Measurements from ENCODE around the gene LRRK2.
A peak's percentile ranks its signal among the peaks of the same experiment; 100 is the strongest.

DNA sequence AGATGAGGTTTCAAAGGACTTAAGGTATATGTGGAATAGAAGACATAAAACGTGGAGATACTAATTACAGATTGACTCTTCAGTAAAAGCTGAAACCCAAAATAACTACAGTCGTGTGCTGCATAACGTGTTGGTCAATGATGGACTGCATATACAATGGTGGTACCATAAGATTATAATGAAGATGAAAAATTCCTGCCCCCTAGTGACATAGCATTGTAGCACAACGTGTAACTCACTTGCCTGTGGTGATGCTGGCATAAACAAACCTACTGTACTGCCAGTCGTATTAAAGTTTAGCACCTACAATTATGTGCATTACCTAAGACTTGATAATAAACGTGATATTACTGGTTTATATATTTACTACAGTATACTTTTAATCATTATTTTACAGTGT lies 150.3 kb downstream of the LRRK2 start:
- TF ChIP-seq, protein P1, sequence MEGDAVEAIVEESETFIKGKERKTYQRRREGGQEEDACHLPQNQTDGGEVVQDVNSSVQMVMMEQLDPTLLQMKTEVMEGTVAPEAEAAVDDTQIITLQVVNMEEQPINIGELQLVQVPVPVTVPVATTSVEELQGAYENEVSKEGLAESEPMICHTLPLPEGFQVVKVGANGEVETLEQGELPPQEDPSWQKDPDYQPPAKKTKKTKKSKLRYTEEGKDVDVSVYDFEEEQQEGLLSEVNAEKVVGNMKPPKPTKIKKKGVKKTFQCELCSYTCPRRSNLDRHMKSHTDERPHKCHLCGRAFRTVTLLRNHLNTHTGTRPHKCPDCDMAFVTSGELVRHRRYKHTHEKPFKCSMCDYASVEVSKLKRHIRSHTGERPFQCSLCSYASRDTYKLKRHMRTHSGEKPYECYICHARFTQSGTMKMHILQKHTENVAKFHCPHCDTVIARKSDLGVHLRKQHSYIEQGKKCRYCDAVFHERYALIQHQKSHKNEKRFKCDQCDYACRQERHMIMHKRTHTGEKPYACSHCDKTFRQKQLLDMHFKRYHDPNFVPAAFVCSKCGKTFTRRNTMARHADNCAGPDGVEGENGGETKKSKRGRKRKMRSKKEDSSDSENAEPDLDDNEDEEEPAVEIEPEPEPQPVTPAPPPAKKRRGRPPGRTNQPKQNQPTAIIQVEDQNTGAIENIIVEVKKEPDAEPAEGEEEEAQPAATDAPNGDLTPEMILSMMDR (conservative IDR thresholded peaks at IDR 0.05; ENCODE audit: low read length): peak; percentile 62
- TF ChIP-seq EZH2phosphoT487 (IDR thresholded peaks at IDR 0.05; ENCODE audit: borderline replicate concordance): no peak
